Left lung (tissue), 10 donors: ENCODE data around the gene ALDH3B2. TPM values are rescaled to one million over a fixed set of nuclear protein-coding genes. Genes with fewer than 3 reads are reported as not detected.
A peak's percentile ranks its signal among the peaks of the same experiment; 100 is the strongest.

ENCODE experiments used
- ATAC-seq: fragments of 200-7000 bp; cut with Tn5 transposase; one replicate; pipeline ENCODE4 v1.9.1; 2020; ENCODE audit warnings: moderate library complexity
- DNase-seq, 4 donors: peaks; one replicate each; pipeline ENCODE4 v3.0.0-alpha.2; 2013 to 2020
- H3K27ac ChIP-seq, 2 donors: fragments of 200-600 bp; sonication (generic) in 1 of 2; one replicate each; pipeline versions ENCODE4 v1.5.0 to v1.8.0; 2020 to 2021
- H3K27me3 ChIP-seq, 2 donors: fragments of 200-600 bp; sonication (generic) in 1 of 2; one replicate each; pipeline versions ENCODE4 v1.5.0 to v1.8.0; 2020 to 2021
- H3K36me3 ChIP-seq, 2 donors: fragments of 200-600 bp; sonication (generic) in 1 of 2; one replicate each; pipeline versions ENCODE4 v1.5.0 to v1.8.0; 2020 to 2021
- H3K4me1 ChIP-seq, 2 donors: fragments of 200-600 bp; one replicate each; pipeline ENCODE4 v1.8.0; 2021
- H3K4me3 ChIP-seq, 2 donors: fragments of 200-600 bp; sonication (generic) in 1 of 2; one replicate each; pipeline versions ENCODE4 v1.5.0 to v1.8.0; 2020 to 2021; ENCODE audit warnings: mild to moderate bottlenecking in 1 of 2
- H3K9me3 ChIP-seq, 2 donors: fragments of 200-600 bp; sonication (generic) in 1 of 2; one replicate each; pipeline versions ENCODE4 v1.5.0 to v1.8.0; 2020 to 2021
- intact Hi-C, 2 donors: fragments of 100-400 bp; cut with DNase I; formaldehyde crosslinking; loops; one replicate each; pipeline versions ENCODE4 v1.11.2 to v1.14.2; 2022
- polyA plus RNA-seq, 6 donors: library from polyadenylated mRNA; unstranded; fragments of 120-200 nt; gene quantifications; one replicate each; pipeline ENCODE4 v1.2.1, GENCODE V29; 2013; ENCODE audit not compliant: insufficient read length in 6 of 6
- total RNA-seq, 2 donors: library from RNA; stranded (reverse); fragmentation: NEBNext Ultra II Directional; extraction: Animal tissue kit (Norgen Biotek cat#: 25700); gene quantifications; one replicate each; pipeline ENCODE4 v1.2.1, GENCODE V29; 2021
- TF ChIP-seq, protein P1 (sequence below), 2 donors: fragments of 200-600 bp; sonication (generic) in 1 of 2; IDR thresholded peaks; one replicate each; pipeline versions ENCODE4 v1.5.0 to v1.8.0; 2021; ENCODE audit warnings: antibody characterized with exemption in 2 of 2
- donor health status: DM: no; HTN: yes; CAD: no.
- donor health status: DM: no; HTN: no; CAD: no.

The ALDH3B2 gene
- total and polyA plus RNA-seq, 8 donors = 0.79 to 1.7 (median 0.98) TPM

DNA sequence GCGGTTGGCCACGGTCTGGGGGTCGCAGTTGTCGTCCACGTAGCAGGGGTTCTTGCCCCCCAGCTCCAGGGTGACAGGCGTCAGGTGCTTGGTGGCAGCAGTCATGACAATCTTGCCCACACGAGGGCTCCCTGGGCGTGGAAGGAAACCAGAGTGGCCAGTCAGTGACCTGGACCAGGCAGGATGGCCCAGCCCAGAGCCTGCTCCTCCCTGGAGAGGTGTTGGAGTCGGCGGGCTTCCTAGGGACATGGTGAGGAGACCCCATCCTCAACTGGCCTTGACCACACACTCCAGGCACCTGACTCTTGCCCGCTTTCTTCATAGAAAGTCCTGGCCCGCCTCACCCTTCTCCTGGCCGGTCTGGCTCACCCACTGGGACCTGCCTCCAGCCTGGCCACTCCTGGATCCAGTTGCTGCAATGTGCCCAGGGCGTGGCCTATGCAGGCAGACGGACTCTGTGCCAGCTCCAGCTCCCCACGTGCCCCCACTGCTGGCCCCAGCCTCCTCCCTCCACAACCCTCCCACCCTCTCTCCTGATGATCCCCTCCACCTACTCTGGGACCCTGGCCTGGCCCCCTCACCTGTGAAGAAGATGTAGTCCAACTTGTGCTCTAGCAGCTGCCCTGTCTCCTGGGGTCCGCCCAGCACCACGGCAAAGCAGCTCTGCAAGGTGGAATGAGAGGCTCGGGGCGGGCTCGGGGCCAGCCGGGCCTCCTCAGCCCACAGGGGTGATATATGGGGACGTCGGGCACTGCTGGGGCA is 8.7 kb downstream of the ALDH3B2 start:
- peak; percentile 87 for ATAC-seq
- TF ChIP-seq, protein P1, sequence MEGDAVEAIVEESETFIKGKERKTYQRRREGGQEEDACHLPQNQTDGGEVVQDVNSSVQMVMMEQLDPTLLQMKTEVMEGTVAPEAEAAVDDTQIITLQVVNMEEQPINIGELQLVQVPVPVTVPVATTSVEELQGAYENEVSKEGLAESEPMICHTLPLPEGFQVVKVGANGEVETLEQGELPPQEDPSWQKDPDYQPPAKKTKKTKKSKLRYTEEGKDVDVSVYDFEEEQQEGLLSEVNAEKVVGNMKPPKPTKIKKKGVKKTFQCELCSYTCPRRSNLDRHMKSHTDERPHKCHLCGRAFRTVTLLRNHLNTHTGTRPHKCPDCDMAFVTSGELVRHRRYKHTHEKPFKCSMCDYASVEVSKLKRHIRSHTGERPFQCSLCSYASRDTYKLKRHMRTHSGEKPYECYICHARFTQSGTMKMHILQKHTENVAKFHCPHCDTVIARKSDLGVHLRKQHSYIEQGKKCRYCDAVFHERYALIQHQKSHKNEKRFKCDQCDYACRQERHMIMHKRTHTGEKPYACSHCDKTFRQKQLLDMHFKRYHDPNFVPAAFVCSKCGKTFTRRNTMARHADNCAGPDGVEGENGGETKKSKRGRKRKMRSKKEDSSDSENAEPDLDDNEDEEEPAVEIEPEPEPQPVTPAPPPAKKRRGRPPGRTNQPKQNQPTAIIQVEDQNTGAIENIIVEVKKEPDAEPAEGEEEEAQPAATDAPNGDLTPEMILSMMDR (IDR thresholded peaks at IDR 0.05) = no peak
- no peak overlapping the region for H3K27ac ChIP-seq

DNA sequence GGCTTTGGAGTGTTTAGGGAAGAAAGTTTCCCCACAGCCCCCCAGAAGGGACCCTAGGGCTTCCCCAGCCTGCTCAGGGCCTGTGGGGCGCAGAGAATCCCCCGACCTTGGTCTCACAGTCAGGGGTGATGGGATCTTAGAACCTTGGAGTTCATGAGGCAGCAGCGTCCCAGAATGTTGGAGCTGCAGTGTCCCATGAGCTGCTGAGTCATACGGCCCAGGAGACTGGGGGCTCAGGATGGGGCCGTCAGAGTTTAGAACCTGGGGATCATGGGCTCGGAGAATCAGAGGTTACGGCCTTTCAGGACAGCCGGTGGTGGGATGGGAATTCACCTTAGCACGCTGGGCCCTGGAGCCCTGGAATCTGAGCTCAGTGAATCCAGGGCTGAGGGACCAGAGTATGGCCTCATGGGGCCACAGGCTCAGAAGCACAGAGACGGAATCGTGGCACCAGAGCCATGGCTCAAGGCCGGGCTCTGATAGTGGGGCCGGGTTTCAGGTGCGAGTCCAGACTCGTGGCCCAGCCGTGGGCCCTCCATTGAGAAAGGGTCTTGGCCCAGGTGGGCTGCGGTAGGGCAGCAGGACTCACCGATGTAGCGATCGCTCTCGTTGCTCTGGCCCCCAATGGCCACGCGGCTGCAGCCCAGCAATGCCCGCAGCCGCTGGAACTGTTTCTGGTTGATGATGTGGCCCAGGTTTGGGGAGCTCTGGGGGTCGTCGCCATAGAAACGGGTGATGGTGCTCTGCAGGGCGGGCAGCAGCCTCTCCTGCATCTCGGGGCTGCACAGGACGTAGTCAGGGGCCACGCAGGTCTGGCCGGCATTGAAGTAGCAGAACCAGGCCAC is 9.5 kb downstream of the ALDH3B2 start:
- H3K4me3 ChIP-seq = no peak overlapping the region
- DNase-seq = no peak
- TF ChIP-seq, protein P1 (IDR thresholded peaks at IDR 0.05) = no peak

More for the DNA sequence above, 8.7 kb downstream of the ALDH3B2 start:
- Histone ChIP-seq H3K27me3 (peaks cover 0 to 3% of the 10 kb centered on the region in 2 donors), H3K4me3 (no peak overlapping the region), H3K36me3 (no peaks in the 10 kb centered on the region), H3K4me1 (no peaks in the 10 kb centered on the region), H3K9me3 (no peaks in the 10 kb centered on the region)
- DNase-seq = peak in 1 of 4 donors; percentile 81
- intact Hi-C loops = no loop called here

DNA sequence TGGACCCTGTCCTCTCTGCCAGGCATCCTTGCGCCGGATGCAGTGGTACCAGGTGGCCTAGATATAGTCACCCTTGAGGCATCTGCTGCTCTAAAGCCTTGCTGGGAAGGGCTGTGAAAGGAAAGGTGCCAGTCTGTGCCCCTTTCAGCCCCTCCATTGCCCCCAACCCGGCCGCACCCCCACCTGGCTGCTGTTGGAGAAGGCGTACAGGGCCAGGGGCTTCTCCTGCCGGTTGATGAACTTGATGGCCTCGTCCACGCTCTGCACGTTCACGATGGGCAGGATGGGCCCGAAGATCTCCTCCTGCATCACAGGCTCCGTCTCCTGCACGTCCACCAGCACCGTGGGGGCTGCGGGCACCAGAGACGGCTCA is 10.2 kb downstream of the ALDH3B2 start:
- Histone ChIP-seq H3K27ac (no peak overlapping the region), H3K9me3 (no peaks in the 10 kb centered on the region), H3K36me3 (no peaks in the 10 kb centered on the region), H3K4me3 (no peak overlapping the region), H3K4me1 (no peaks in the 10 kb centered on the region), H3K27me3 (no peaks in the 10 kb centered on the region)
- intact Hi-C loops = no loop called here
- no peak for ATAC-seq
- no peak for DNase-seq
- TF ChIP-seq, protein P1 (IDR thresholded peaks at IDR 0.05) = no peak

More for the DNA sequence above, 9.5 kb downstream of the ALDH3B2 start:
- H3K27me3 ChIP-seq = no peaks in the 10 kb centered on the region
- no peaks in the 10 kb centered on the region for H3K9me3 ChIP-seq
- no peak for ATAC-seq
- no peak overlapping the region for H3K27ac ChIP-seq
- intact Hi-C loops = no loop called here
- H3K4me1 ChIP-seq = no peaks in the 10 kb centered on the region
- no peaks in the 10 kb centered on the region for H3K36me3 ChIP-seq

DNA sequence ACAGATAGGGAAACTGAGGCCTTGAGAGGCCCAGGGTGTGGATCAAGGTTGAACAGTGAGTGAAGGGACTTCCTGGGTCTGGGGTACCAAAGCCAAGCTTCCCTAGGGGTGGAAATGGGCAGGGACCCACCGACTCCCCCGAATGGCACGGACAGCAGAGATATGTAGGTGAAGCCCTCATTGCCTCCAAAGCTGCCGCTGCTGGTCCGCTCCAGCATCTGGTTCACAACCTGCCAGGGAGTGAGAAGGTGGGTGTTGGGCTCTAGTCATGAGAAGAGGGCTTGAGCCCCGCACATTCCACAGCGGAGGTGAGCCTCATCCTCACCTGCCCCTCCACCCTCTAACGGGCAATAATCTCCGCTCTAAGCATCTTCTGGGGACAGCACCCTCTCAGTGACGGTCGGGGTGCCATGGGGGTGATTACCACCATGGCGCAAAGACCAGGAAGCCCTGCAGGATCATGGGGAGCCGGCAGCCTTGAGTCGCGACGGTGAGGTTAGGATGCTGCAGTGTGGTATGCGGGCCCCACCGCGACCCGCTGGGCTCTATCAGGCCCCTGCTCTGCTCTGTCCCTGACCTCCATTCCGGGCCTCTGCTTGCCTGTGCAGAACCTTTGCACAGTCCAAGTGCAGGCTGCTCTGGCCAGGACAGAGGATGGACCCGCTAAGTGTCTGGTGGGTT is 10.8 kb downstream of the ALDH3B2 start:
- Histone ChIP-seq H3K27me3 (no peaks in the 10 kb centered on the region), H3K4me1 (no peaks in the 10 kb centered on the region), H3K27ac (no peak overlapping the region), H3K36me3 (no peaks in the 10 kb centered on the region), H3K4me3 (no peak overlapping the region), H3K9me3 (no peaks in the 10 kb centered on the region)
- TF ChIP-seq, protein P1 (IDR thresholded peaks at IDR 0.05) = no peak
- intact Hi-C loops = no loop called here
- DNase-seq (no peak), ATAC-seq (no peak)
